H9 (cell line): Measurements from ENCODE around the gene C1orf21. TPM values are rescaled to one million over a fixed set of nuclear protein-coding genes. Genes with fewer than 3 reads are reported as not detected.

Source experiments
- DNase-seq: peaks from one replicate; pipeline ENCODE4 v3.0.0-alpha.2; 2017
- H2AFZ ChIP-seq: one replicate; pipeline ENCODE4 v1.6.1; 2013; ENCODE audit warnings: mild to moderate bottlenecking, low read length, control low read depth, moderate library complexity
- H2AK5ac ChIP-seq: 2 replicates; pipeline ENCODE4 v1.6.1; 2013; ENCODE audit warnings: low read length, control low read depth, mixed read lengths; ENCODE audit not compliant: insufficient read length
- H2BK120ac ChIP-seq: one replicate; pipeline ENCODE4 v1.6.1; 2013; ENCODE audit warnings: low read depth, mild to moderate bottlenecking, low read length, control low read depth, inconsistent platforms; ENCODE audit not compliant: poor library complexity, severe bottlenecking
- H2BK12ac ChIP-seq: 2 replicates; pipeline ENCODE4 v1.6.1; 2013; ENCODE audit warnings: low read length, control low read depth, mixed read lengths, low read depth; ENCODE audit not compliant: insufficient read length
- H2BK15ac ChIP-seq: 2 replicates; pipeline ENCODE4 v1.6.1; 2013; ENCODE audit warnings: low read depth, low read length, control low read depth
- H2BK20ac ChIP-seq: one replicate; pipeline ENCODE4 v1.6.1; 2013; ENCODE audit warnings: low read depth, mild to moderate bottlenecking, low read length, control low read depth, inconsistent platforms; ENCODE audit not compliant: poor library complexity, severe bottlenecking
- H2BK5ac ChIP-seq: 2 replicates; pipeline ENCODE4 v1.6.1; 2013; ENCODE audit warnings: low read length, control low read depth, mixed read lengths; ENCODE audit not compliant: insufficient read length
- H3K14ac ChIP-seq: 2 replicates; pipeline ENCODE4 v1.6.1; 2013; ENCODE audit warnings: low read length, control low read depth; ENCODE audit not compliant: insufficient read depth
- H3K18ac ChIP-seq: 2 replicates; pipeline ENCODE4 v1.6.1; 2013; ENCODE audit warnings: low read depth, mild to moderate bottlenecking, mixed read lengths, low read length, control low read depth; ENCODE audit not compliant: insufficient read length
- H3K23ac ChIP-seq: 2 replicates; pipeline ENCODE4 v1.6.1; 2013; ENCODE audit warnings: low read length, control low read depth, mixed read lengths, low read depth; ENCODE audit not compliant: insufficient read length
- H3K23me2 ChIP-seq: 2 replicates; pipeline ENCODE4 v1.6.1; 2013; ENCODE audit warnings: low read depth, mild to moderate bottlenecking, mixed read lengths, low read length, control low read depth; ENCODE audit not compliant: insufficient read length, poor library complexity, severe bottlenecking
- H3K27ac ChIP-seq: 2 replicates; pipeline ENCODE4 v1.5.1; 2013; ENCODE audit warnings: low read length, control low read depth, mixed read lengths, low read depth; ENCODE audit not compliant: insufficient read length
- H3K27me3 ChIP-seq: 2 replicates; pipeline ENCODE4 v1.6.1; 2013; ENCODE audit warnings: low read length, control low read depth, inconsistent platforms; ENCODE audit not compliant: insufficient read depth
- H3K4ac ChIP-seq: 2 replicates; pipeline ENCODE4 v1.6.1; 2013; ENCODE audit warnings: low read depth, mild to moderate bottlenecking, control low read depth, inconsistent platforms, low read length, moderate library complexity
- H3K4me1 ChIP-seq: 2 replicates; pipeline ENCODE4 v1.6.1; 2013; ENCODE audit warnings: low read length, control low read depth, inconsistent platforms; ENCODE audit not compliant: insufficient read depth
- H3K4me2 ChIP-seq: 2 replicates; pipeline ENCODE4 v1.6.1; 2013; ENCODE audit warnings: low read length, control low read depth, mixed read lengths; ENCODE audit not compliant: insufficient read length, insufficient read depth
- H3K56ac ChIP-seq: 2 replicates; pipeline ENCODE4 v1.6.1; 2013; ENCODE audit warnings: low read depth, mild to moderate bottlenecking, mixed read lengths, low read length, control low read depth; ENCODE audit not compliant: insufficient read length
- H3K79me1 ChIP-seq: 2 replicates; pipeline ENCODE4 v1.6.1; 2013; ENCODE audit warnings: low read depth, mild to moderate bottlenecking, moderate library complexity, low read length, control low read depth, inconsistent platforms; ENCODE audit not compliant: insufficient read depth, poor library complexity, severe bottlenecking
- H3K79me2 ChIP-seq: 2 replicates; pipeline ENCODE4 v1.6.1; 2013; ENCODE audit warnings: low read length, control low read depth, inconsistent platforms; ENCODE audit not compliant: insufficient read depth
- H3K9ac ChIP-seq: 2 replicates; pipeline ENCODE4 v1.6.1; 2013; ENCODE audit warnings: low read length, control low read depth, mixed read lengths; ENCODE audit not compliant: insufficient read length; ENCODE audit errors: extremely low read depth
- H3K9me3 ChIP-seq: one replicate; pipeline ENCODE4 v1.6.1; 2013; ENCODE audit warnings: low read depth, low read length, inconsistent platforms; ENCODE audit not compliant: control insufficient read depth
- H3T11ph ChIP-seq: one replicate; pipeline ENCODE4 v1.6.1; 2013; ENCODE audit warnings: mild to moderate bottlenecking, low read length, control low read depth, inconsistent platforms
- H4K20me1 ChIP-seq: one replicate; pipeline ENCODE4 v1.6.1; 2013; ENCODE audit not compliant: control insufficient read depth, insufficient read length, insufficient read depth
- H4K5ac ChIP-seq: 2 replicates; pipeline ENCODE4 v1.6.1; 2013; ENCODE audit warnings: low read depth, mild to moderate bottlenecking, mixed read lengths, low read length, control low read depth; ENCODE audit not compliant: insufficient read length
- H4K8ac ChIP-seq: replicated peaks from 2 replicates; pipeline ENCODE4 v1.6.1; 2013; ENCODE audit warnings: low read length, control low read depth, mixed read lengths, low read depth; ENCODE audit not compliant: insufficient read length
- H4K91ac ChIP-seq: 2 replicates; pipeline ENCODE4 v1.6.1; 2013; ENCODE audit warnings: low read depth, mild to moderate bottlenecking, moderate library complexity, mixed read lengths, low read length, control low read depth; ENCODE audit not compliant: insufficient read length
- H3K27ac Mint-ChIP-seq, 3 experiments: 2 replicates in 2 of 3; 3 replicates in 1 of 3; pipeline ENCODE4 v1.8.0; 2020 to 2021; ENCODE audit warnings: mixed read lengths in 3 of 3, mild to moderate bottlenecking in 1 of 3, moderate library complexity in 1 of 3
- H3K27me3 Mint-ChIP-seq: 2 replicates; pipeline ENCODE4 v1.8.0; 2021; ENCODE audit warnings: low read depth, mild to moderate bottlenecking, moderate library complexity, mixed read lengths
- H3K36me3 Mint-ChIP-seq, 3 experiments: 2 replicates in 2 of 3; 3 replicates in 1 of 3; pipeline ENCODE4 v1.8.0; 2020 to 2021; ENCODE audit warnings: low read depth in 3 of 3, mixed read lengths in 3 of 3; ENCODE audit not compliant: insufficient read depth in 1 of 3
- H3K4me1 Mint-ChIP-seq, 2 experiments: 2 replicates each; pipeline ENCODE4 v1.8.0; 2020; ENCODE audit warnings: mixed read lengths in 2 of 2
- H3K4me3 Mint-ChIP-seq, 2 experiments: 2 replicates in 1 of 2; 3 replicates in 1 of 2; pipeline ENCODE4 v1.8.0; 2020 to 2021; ENCODE audit warnings: mild to moderate bottlenecking in 2 of 2, mixed read lengths in 2 of 2, moderate library complexity in 1 of 2
- H3K9me3 Mint-ChIP-seq, 2 experiments: 2 replicates in 1 of 2; 3 replicates in 1 of 2; pipeline ENCODE4 v1.8.0; 2020; ENCODE audit warnings: mild to moderate bottlenecking in 2 of 2, mixed read lengths in 2 of 2, moderate library complexity in 1 of 2
- CTCF ChIP-seq: fragments of 200-600 bp; sonication (generic); conservative IDR thresholded peaks from 3 replicates; pipeline ENCODE4 v1.8.0; 2021; ENCODE audit warnings: antibody characterized with exemption, mild to moderate bottlenecking
- WGBS: extraction: QIAGEN DNeasy Blood & Tissue Kit; methylation state at CpG from one replicate; pipeline ENCODE4 v1.1.7; 2013; ENCODE audit warnings: missing lambda C conversion rate, low lambda C conversion rate, mixed read lengths; ENCODE audit not compliant: insufficient read length; ENCODE audit errors: extremely low coverage; 5-methylcytosine and 5-hydroxymethylcytosine counted together
- total RNA-seq: library from RNA; stranded (reverse); gene quantifications from 2 replicates; pipeline ENCODE4 v1.2.1, GENCODE V29; 2021

The C1orf21 gene
- total RNA-seq, 1 experiment from 2014 or later: 36.0 TPM

- no peaks in the 10 kb centered on the region for H3K27me3 Mint-ChIP-seq
- Histone ChIP-seq H3K14ac (no peak overlapping the region), H3K9ac (no peak overlapping the region), H2BK5ac (no peak overlapping the region), H3K4me1 (no peaks in the 10 kb centered on the region), H4K5ac (no peak overlapping the region), H2BK15ac (no peak overlapping the region), H3K4me2 (no peak overlapping the region), H3K4ac (no peak overlapping the region), H2BK20ac (no peak overlapping the region), H3K79me2 (no peaks in the 10 kb centered on the region), H2BK120ac (no peak overlapping the region), H3K27me3 (no peaks in the 10 kb centered on the region), H3K9me3 (no peaks in the 10 kb centered on the region), H3K56ac (no peak overlapping the region), H3K27ac (no peak overlapping the region), H3K23me2 (no peaks in the 10 kb centered on the region), H3K79me1 (no peaks in the 10 kb centered on the region), H2AFZ (no peak overlapping the region), H3K23ac (no peak overlapping the region), H4K91ac (no peak overlapping the region), H2BK12ac (no peak overlapping the region), H3T11ph (no peak overlapping the region), H2AK5ac (no peak overlapping the region), H4K20me1 (no peaks in the 10 kb centered on the region), H3K18ac (no peak overlapping the region), H4K8ac (no peak overlapping the region)
- no peak overlapping the region for H3K27ac Mint-ChIP-seq
- no CpG with 5 or more reads among the region's 4 CpGs for WGBS
- no peak overlapping the region for H3K4me3 Mint-ChIP-seq
- H3K9me3 Mint-ChIP-seq: no peaks in the 10 kb centered on the region
- H3K36me3 Mint-ChIP-seq: peaks cover 2 to 46% (median 5%) of the 10 kb centered on the region in 3 experiments; a peak in 5 of 7 replicates
- no peak for DNase-seq
- peaks cover 0 to 26% of the 10 kb centered on the region in 2 experiments; a peak in 3 of 4 replicates for H3K4me1 Mint-ChIP-seq
- TF ChIP-seq CTCF: no peak
Observed at GRCh38 chr1:184513966-184514365, 127.1 kb downstream of the C1orf21 start.
